Cardiac septum (tissue), 1 donor: Measurements from ENCODE around the gene SIK2. TPM values are rescaled to one million over a fixed set of nuclear protein-coding genes. Genes with fewer than 3 reads are reported as not detected.
"Not testable (repeated sequence)": the region's sequence is repeated elsewhere in the genome, so short reads cannot be mapped to it uniquely, and the experiment has no call there.

Experiments used
- DNase-seq: peaks from one replicate; pipeline ENCODE4 v3.0.0-alpha.2; 2020; ENCODE audit warnings: low spot score
- intact Hi-C: fragments of 100-400 bp; cut with DNase I; formaldehyde crosslinking; loops from one replicate; pipeline ENCODE4 v1.14.0; 2022
- total RNA-seq: library from RNA; stranded (reverse); fragmentation: NEBNext Ultra II Directional; extraction: Animal tissue kit (Norgen Biotek cat#: 25700); gene quantifications from one replicate; pipeline ENCODE4 v1.2.1, GENCODE V29; 2021
- donor health status: DM: no; HTN: no; CAD: no.

The SIK2 gene
- total RNA-seq, 1 donor from 2014 or later = 27.3 TPM

- DNase-seq = no peak
- intact Hi-C loops = no loop called here
Measured at GRCh38 chr11:111683806-111684205, 81.6 kb downstream of the SIK2 start.

- intact Hi-C loops = no loop called here
- DNase-seq = no peak
Measured at GRCh38 chr11:111684251-111684650, 82.0 kb downstream of the SIK2 start.

DNA sequence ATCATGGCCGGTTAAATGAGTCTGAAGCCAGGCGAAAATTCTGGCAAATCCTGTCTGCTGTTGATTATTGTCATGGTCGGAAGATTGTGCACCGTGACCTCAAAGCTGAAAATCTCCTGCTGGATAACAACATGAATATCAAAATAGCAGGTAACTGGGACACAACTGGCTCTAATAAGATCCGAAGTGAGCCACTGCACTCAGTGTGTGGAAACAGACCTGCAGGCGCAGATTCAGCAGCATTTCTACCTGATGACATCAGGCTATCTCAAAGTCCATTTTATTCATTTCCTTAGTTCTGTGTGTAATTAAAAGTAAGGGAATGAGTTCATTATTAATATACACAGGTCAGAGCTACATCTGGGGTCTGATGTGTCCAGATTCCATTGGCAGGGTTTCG is 85.8 kb downstream of the SIK2 start:
- intact Hi-C loops = no loop called here
- DNase-seq = no peak

GRCh38 chr11:111691176-111691575 is 88.9 kb downstream of the SIK2 start:
- DNase-seq = no peak
- intact Hi-C loops = no loop called here

- DNase-seq = no peak
- intact Hi-C loops = no loop called here
Measured at GRCh38 chr11:111691741-111692140, 89.5 kb downstream of the SIK2 start.

GRCh38 chr11:111693224-111693937 is 91.1 kb downstream of the SIK2 start:
- intact Hi-C loops = no loop called here
- DNase-seq = no peak

GRCh38 chr11:111694851-111695250 is 92.6 kb downstream of the SIK2 start:
- no peak for DNase-seq
- intact Hi-C loops = no loop called here

DNA sequence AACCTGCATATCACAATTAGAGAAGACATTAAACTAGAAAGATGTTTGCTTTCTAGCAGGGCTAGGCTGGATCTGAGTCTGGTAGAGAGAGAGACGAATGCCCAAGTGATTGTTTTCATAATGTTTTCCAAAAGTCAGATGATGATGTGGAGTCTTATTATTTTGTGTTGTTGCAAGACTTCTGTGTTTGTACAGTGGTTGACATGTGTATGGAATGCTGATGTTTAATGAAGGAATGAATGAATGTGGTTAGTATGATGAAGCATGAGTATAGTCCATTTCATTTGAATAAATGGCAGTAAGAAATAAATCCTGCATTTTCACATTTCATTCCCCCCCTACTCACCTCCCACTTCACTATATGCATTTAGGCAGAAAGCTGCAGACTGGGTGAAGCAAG is 94.3 kb downstream of the SIK2 start:
- DNase-seq = no peak
- intact Hi-C loops = no loop called here

GRCh38 chr11:111697933-111698371 is 95.7 kb downstream of the SIK2 start:
- no peak for DNase-seq
- intact Hi-C loops = no loop called here

DNA sequence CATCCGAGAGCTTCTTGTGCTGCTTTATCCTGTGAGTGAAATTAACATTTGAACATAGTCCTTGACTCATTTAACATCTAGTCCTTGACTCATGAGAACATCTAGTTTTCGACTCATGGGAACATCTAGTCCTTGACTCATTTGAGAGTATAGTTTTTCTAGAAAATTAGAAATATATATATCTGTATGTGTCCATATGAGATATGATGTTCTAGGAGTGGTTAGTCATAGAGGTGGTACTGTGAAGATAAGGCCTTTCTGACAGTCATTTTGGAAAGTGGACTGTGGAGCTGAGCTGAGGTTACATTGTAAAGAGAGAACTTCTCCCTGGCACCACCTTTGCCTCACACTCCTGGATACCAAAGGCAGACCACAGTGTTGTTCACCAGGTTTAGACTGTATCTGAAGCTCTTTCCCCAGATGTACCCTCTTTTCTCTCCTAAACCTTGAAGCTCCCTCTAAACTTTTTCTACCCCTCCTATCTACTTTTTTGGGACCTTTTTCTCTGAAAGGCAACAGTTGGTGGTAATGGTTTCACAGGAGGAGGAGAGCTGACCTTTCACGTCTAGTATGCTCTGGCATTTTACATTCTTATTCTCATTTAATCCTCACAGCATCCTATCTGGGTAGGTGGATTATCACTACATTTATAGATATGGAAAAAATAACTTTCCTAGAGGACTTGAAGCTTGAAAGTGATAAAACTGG is 96.8 kb downstream of the SIK2 start:
- DNase-seq = no peak
- intact Hi-C loops = no loop called here

- intact Hi-C loops = loop anchor here (5.0 kb wide), 1 partner anchor 62 kb away; no protein-coding TSS in a partner anchor
- DNase-seq = no peak
Measured at GRCh38 chr11:111699579-111700156, 97.4 kb downstream of the SIK2 start.

DNA sequence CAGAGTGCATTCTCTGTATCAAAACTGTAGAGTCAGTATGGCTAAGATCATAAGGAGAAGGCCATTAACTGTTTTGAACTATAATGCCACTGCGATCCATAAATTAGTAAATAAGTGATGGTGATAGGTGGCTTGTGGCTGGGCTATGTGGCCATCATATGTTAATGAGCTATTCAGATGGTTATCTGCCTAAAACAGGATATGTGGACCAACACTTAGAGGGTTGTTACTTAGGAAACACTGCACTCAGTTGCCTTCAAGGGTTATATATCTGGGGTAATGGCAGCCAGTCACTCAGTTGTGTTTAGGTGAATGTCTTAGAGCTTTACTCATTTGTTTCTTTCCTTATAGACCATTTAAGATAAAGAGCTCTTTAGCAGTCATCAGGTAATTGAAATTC is 97.9 kb downstream of the SIK2 start:
- intact Hi-C loops = loop anchor here (5.0 kb wide), 1 partner anchor 63 kb away; no protein-coding TSS in a partner anchor
- DNase-seq = no peak

DNA sequence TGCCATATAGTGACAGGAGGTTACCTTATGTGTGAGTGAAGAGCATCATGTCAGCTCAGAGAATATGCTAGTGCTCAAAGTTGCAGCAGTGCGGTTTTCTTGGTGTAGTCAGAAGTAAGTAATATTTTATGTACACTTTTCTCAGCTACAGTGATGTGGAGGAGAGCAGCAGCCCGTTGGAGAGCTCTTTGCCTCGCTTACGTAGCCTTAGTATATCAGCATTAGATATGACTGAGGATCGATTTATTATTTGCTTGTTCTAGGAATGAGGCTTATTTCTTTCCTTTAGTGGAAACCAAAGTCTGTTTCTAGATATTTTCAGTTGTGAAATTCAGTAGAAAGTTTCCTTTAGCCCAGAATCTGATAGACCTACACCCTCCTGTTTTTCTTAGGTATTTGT is 100.4 kb downstream of the SIK2 start:
- intact Hi-C loops = loop anchor here (5.0 kb wide), 1 partner anchor 65 kb away; no protein-coding TSS in a partner anchor
- no peak for DNase-seq

DNA sequence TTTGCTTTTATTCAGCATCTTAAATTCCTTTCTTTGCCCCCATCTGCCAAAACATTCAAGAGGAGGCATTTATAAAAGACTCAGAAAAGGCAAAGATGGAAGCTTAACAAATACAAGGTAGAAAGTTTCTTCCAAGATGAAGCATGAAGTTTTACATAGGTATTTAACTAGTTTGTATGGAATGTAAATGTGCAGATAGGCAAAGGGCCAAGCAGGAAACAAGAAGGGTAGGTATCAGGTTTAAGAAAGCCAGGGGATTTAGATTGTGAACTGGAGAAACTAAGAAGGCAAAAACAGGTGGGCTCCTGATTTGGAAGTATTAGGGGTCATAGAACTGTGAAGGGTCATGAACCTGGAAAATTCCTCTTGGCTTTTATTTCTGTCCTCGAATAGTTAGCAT is 101.3 kb downstream of the SIK2 start:
- intact Hi-C loops = loop anchor here (5.0 kb wide), 1 partner anchor 66 kb away; no protein-coding TSS in a partner anchor
- no peak for DNase-seq

DNA sequence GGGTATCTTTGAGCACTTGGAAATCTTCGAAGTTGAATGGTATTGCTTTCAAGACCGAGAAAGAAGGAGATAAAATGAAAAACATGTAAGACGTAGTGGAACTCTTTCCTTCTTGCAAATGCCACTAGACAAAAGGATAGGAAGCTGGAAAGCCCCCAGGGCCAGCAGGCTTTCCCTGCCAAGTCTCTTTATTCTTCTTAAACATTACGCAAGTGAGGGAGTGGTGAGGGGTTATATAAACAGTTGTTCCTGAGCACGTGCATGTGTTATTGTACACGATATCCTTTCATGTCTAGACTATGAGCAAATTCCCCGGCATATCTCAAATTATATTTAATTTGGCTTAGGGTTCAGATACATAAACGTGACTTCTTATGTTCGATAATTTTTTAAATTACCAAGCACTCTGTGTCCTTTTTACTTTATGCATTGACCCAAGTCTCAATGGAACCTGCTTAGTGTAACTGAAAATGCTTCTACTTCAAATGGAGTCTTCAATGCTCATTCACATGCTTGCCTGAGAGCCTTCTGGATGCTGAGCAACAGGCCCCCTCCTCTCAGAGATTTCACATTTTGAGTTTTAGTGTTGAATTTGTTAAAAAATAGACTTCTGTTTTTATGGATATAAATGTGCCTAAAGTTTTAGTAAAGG is 104.9 kb downstream of the SIK2 start:
- intact Hi-C loops = no loop called here
- DNase-seq = no peak

DNA sequence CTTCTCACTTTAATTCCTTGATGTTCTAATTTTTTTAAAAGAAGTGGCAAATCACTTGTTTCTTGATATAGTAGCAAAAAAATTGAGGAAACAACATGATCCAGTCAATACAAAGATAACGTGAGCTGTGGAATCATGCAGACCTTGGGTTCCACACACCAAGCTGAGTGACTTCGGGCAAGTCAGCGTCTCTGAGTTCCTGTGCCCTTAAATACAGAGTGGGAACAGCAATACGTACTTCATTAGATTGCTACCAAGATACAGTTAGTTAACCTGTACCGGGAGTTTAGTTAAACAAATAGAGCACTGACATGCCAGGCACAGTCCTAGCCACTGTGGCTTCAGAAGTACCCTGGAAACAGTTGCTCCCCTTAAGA is 105.4 kb downstream of the SIK2 start:
- DNase-seq = no peak
- intact Hi-C loops = no loop called here

DNA sequence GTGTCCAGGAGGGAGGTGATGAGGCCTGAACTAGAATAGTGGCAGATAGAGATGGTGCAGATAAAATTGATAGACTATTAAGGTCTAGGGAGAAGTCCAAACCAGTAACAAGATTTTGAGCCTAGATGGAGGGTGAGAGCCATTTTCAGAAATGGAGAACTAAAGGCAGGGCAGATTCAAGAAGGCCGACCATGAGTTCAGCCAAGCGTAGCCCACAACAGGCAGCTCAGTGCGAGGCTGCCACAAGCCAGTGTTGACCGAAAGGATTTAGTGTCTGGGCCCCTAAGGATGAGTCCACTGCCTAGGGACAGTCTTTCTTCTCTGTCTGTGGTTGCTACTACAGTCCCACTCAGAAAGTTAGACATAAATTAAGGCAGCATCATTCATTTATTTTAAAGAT is 112.3 kb downstream of the SIK2 start:
- DNase-seq = no peak
- intact Hi-C loops = no loop called here

DNA sequence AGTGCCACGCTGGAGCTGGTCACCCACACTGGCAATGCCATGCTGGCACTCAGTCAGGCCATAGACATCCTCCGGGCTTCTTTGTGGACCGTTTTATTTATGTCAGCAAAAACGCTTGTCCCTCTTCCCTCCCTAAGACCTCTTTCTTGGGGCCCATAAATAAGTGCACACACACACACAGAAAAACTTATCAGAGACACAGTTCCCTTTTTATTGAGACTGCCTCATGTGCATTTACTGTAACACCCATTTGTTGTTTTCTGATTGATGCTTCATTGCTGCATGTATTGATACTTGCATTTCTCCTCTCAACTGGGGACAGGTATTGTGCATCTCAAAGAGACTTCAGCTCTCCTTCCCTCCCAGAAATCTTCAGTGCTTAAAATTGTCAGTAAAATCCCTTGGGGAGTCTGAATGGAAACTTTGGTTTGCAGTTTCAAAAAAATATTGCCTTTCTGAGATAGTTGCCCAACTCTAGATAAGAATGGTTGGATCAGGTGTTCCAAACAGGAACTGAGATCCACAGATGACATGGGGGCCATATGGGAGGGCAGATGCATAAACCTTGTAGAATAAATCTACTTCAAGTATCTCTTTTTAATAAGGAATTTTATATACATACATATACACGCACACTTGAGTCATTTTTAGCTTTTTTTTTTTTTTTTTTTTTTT is 113.0 kb downstream of the SIK2 start:
- intact Hi-C loops = no loop called here
- DNase-seq = no peak

DNA sequence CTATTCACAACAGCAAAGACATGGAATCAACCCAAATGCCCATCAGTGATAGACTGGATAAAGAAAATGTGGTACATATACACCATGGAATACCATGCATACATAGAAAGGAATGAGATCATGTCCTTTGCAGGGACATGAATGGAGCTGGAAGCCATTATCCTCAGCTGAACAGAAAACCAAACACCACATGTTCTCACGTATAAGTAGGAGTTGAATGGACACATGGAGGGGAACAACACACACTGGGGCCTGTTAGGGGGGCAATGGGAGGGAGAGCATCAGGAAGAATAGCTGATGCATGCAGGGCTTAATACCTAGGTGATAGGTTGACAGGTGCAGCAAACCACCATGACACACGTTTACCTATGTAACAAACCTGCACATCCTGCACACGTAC is 115.4 kb downstream of the SIK2 start:
- intact Hi-C loops, DNase-seq: not testable (repeated sequence)

DNA sequence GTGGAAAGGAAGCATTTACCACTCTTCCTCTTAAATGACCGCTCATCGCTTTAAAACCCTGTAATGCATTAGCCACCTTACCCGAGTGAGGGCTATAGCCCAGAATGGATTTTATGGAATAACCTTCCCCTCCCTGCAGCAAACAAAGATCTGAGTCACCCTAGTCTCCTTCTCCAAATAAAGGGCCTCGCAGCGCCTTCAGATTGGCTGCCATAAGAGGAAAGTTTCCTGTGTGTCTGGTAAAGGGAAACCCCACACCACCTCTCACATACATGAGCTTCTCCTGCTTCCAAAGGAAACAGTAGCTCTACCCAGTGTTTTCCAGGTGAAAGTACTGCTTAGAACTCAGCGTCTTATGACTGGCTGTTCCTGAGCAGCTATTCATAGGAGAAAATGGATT is 116.2 kb downstream of the SIK2 start:
- intact Hi-C loops = no loop called here
- DNase-seq = no peak
